Left ventricle myocardium superior (tissue), 1 donor: ENCODE results near the gene MSH2. TPM values are rescaled to one million over a fixed set of nuclear protein-coding genes. Genes with fewer than 3 reads are reported as not detected.
"Not testable (repeated sequence)": the region's sequence is repeated elsewhere in the genome, so short reads cannot be mapped to it uniquely, and the experiment has no call there.

Experiments
- ATAC-seq: fragments of 200-7000 bp; cut with Tn5 transposase; one replicate; pipeline ENCODE4 v1.9.1; 2020; ENCODE audit warnings: mild to moderate bottlenecking, moderate library complexity
- DNase-seq: peaks from one replicate; pipeline ENCODE4 v3.0.0-alpha.2; 2020
- intact Hi-C: fragments of 100-400 bp; cut with micrococcal nuclease; formaldehyde crosslinking; loops from one replicate; pipeline ENCODE4 v1.11.0; 2022
- long read RNA-seq: library from polyadenylated mRNA; unstranded; transcript quantifications from one replicate; pipeline ENCODE4 v2.0.0, GENCODE V29; 2021
- total RNA-seq: library from RNA; stranded (reverse); fragmentation: NEBNext Ultra II Directional; extraction: Animal tissue kit (Norgen Biotek cat#: 25700); gene quantifications from one replicate; pipeline ENCODE4 v1.2.1, GENCODE V29; 2021
- donor health status: DM: no; HTN: yes; CAD: no; lungs with severe emphysema.

The MSH2 gene
- 16.2 TPM for total RNA-seq
- long read RNA-seq, transcript MSH2-201 (16 exons, 3,307 nt): major isoform, 21 of 26 reads
- long read RNA-seq, partial matches to known transcripts: 3 of 26 reads
- long read RNA-seq, other reads (novel, unspliced or antisense): 2 of 26 reads

DNA sequence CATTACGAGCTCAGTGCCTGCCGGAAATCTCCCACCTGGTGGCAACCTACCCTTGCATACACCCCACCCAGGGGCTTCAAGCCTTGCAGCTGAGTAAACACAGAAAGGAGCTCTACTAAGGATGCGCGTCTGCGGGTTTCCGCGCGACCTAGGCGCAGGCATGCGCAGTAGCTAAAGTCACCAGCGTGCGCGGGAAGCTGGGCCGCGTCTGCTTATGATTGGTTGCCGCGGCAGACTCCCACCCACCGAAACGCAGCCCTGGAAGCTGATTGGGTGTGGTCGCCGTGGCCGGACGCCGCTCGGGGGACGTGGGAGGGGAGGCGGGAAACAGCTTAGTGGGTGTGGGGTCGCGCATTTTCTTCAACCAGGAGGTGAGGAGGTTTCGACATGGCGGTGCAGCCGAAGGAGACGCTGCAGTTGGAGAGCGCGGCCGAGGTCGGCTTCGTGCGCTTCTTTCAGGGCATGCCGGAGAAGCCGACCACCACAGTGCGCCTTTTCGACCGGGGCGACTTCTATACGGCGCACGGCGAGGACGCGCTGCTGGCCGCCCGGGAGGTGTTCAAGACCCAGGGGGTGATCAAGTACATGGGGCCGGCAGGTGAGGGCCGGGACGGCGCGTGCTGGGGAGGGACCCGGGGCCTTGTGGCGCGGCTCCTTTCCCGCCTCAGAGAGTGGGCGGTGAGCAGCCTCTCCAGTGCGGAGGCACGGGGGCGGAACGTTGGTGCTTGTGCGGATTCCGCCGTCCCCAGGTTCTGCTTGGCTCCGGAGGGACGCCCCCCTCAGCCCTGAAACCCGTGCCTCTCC lies at the start of gene MSH2:
Gene MSH2 (plus strand): TSS at position 352 of the 804 bp plus-strand sequence. CDS start 36 bp downstream, at position 388.
- ATAC-seq: peak; percentile 99
- intact Hi-C loops: no loop called here
- peak; percentile 95 for DNase-seq

- intact Hi-C loops: no loop called here
- DNase-seq (no peak), ATAC-seq (no peak)
Measured at GRCh38 chr2:47354013-47354847, 48.7 kb upstream of the MSH2 start.

DNA sequence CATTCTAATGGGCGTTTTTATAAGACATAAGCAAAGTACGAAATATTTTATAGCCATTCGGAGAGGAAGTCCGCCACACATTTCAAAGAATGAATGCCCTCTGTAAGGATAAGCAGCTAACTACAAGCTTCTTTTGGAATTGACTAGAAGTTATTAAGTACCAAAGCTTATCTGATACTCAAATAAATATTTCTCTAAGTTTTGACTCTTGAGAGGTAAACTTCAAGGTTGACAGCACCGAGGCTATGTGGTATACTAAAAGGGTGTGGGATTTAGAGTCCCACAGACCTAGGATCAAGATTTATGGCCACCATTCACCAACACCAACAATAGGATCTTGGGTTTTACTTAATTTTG lies 48.1 kb upstream of the MSH2 start:
- intact Hi-C loops: no loop called here
- no peak for ATAC-seq
- no peak for DNase-seq

DNA sequence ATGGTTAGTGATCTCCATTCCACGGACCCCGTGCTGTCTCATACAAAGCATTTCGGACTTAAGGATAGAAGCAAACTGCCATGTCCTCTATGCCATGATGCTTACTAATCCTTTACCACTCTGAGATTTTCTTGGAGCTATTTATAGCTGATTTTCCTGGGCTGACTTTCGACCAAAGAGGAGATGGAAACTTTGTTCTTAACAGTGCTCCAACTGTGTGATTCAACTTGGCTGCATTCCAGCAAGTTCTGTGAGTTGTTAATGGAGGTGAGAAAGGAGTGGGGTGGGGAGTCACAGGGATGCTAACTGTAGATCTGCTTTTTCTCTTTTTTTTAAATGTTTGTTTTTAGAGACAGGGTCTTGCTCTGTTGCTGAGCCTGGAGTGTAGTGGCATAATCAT lies 45.5 kb upstream of the MSH2 start:
- ATAC-seq (peak; percentile 74), DNase-seq (no peak)
- intact Hi-C loops: no loop called here

DNA sequence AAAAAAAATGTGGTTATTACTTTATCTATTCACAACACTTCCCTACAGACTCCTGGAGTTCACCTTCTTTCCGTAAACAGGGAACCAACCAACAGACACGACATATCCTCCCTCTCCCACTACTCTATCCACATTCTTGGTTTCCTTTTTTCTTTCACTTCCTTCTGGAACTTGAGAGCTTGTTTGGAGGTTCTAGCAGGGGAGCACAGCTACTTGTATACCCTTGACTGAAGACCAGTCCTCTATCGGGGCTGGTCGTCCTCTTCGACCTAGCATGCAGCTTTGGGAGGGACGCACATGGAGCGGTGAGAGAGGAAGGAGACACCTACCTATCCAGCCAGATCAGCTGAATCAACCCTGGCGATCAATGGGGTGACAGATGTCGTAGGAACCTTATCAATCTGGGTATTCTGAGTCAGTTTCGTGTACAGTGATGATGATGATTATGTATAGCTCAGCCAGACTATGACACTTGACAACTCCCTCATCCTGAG lies 43.5 kb upstream of the MSH2 start:
- intact Hi-C loops: no loop called here
- no peak for ATAC-seq
- no peak for DNase-seq

DNA sequence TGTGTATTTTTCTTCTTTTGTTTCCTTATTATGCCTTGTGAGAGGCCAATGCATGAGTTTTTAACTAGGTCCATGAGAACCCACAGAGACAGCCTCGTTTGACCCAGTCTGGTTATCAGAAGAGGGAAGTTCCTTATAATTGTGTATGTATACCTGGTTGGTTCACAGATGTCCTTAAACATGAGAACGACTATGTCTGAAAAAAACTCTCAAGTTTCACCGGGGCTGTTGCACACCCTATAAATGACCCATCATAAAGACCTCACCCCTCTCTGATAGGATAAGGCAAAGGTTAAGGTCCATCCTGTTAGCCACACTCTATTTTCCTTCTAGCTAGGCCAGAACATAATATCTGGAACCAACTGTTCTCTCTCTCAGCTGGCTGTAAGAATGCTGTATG lies 42.7 kb upstream of the MSH2 start:
- intact Hi-C loops: no loop called here
- ATAC-seq: no peak
- no peak for DNase-seq

- intact Hi-C loops: no loop called here
- no peak for ATAC-seq
Measured at GRCh38 chr2:47360927-47361326, 42.0 kb upstream of the MSH2 start.

DNA sequence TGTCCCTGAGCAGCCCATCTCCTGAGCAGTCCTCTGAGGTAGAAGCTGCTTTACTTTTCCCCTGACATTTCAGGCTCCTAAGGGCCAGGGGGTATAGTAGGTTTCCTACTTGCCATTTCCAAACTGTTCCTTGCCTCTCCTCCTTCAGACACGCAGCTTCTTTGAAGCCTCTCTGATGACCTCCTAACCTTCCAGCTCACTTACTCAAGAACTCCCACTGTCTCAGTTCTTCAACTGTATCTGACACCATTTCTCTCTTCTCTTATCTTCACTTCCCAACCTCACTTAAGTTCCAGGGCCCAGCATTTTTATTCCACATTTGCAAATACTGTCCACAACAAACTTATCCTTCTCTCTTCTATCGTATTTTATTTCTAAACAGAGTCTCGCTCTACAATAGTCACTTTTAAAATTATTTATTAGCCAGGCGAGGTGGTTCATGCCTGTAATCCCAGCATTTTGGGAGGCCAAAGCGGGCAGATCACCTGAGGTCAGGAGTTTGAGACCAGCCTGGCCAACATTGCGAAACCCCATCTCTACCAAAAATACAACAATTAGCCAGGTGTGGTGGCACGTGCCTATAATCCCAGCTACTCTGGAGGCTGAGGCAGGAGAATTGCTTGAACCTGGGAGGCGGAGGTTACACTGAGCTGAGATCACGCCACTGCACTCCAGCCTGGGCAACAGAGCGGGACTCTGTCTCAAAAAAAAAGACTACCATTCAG lies 41.3 kb upstream of the MSH2 start:
- intact Hi-C loops, ATAC-seq, DNase-seq: not testable (repeated sequence)

More at GRCh38 chr2:47360927-47361326, 42.0 kb upstream of the MSH2 start:
- no peak for DNase-seq

DNA sequence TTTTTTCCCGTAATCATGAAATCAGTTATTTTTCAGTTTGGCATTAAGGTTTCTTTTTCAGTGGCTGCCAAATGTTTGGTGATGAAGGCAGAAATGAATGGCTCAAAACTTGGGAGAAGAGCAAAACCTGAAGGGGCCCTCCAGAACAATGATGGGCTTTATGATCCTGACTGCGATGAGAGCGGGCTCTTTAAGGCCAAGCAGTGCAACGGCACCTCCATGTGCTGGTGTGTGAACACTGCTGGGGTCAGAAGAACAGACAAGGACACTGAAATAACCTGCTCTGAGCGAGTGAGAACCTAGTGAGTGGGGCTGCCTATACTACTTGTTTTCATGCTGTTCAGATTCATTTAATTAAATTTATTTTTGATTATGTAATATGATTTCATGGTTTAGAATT lies 29.2 kb upstream of the MSH2 start:
- DNase-seq (no peak), ATAC-seq (peak; percentile 39)
- intact Hi-C loops: no loop called here

GRCh38 chr2:47375307-47375706 lies 27.6 kb upstream of the MSH2 start:
- ATAC-seq: no peak
- intact Hi-C loops: no loop called here
- DNase-seq: no peak

DNA sequence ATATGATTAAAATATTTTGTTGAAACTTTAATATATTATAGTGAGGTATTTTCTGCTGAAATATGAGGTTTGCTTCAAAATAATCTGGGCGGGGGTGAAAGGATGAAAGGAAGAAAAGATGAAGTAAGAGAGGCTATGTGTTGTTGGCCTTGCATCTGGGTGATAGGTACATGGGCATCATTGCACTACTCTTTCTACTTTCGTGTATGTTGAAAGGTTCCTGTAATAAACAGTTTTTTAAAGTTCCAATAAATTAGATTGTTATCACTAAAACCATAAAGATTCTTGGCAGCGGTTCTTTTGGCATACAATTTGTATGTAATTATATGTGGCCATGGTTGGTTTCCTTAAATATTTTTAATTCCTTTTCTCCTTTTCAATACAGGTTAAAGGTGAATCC lies 23.6 kb upstream of the MSH2 start:
- no peak for DNase-seq
- intact Hi-C loops: no loop called here
- ATAC-seq: no peak

DNA sequence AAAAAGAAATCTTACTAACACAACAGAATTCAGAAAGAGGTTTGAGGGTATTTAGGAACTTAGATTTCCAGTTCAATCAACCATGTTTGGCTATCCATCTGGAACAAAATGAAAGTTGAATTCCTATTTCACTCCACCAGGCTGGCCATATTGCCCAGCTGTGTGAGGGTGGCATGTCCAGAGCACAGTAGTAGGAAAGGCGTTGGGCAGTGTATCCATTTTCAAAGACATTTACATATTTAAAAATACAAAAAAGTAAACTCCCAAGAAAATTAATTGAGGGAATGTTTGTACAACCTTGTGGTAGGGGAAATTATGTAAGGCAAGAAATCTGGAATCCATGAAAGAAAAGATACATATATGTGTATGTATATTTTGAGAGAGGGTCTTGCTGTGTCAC lies 21.5 kb upstream of the MSH2 start:
- DNase-seq (no peak), ATAC-seq (no peak)
- intact Hi-C loops: no loop called here

GRCh38 chr2:47386551-47386950 lies 16.4 kb upstream of the MSH2 start:
- ATAC-seq (no peak), DNase-seq (no peak)
- intact Hi-C loops: loop anchor here (5.0 kb wide), 1 partner anchor 49 kb away; no protein-coding TSS in a partner anchor

DNA sequence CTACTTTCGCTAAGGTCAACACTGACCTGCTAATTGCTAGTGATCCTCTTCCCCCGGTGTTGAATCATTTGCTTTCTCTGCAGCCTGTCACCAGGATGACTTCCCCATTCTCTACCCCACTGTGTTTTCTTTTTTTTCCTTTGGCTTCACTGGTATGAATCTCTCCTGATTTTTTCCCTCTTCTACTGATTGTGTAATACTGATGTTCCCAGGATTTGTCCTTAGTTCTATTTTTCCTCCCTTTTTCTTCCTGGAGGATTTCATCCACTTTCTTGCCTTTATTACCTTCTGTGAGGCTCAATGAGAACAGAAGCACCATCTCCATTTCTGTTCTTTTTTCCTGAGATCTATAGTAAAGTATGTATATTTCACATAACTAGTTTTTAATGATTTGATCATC lies 14.1 kb upstream of the MSH2 start:
- intact Hi-C loops: loop anchor here (5.0 kb wide), 1 partner anchor 52 kb away; no protein-coding TSS in a partner anchor
- DNase-seq (no peak), ATAC-seq (no peak)

DNA sequence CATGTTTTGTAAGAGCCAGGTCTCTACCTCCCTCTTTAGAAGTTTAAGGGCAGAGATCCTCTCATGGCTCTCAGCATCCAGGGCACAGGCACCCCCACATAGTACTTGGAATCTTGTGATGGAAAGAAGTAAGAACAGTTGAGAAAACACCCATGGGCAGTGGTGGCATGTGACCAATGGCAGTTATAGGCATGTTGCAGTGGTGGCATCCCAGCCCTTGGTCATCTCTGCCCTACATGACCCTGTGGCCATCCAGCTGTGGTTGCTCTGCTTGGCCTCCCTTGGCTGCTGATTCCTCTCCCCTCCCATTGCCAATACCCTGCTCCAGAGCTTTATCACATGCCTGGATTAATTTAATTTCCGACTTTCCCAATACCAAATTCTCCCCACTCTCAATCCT lies 13.3 kb upstream of the MSH2 start:
- ATAC-seq: no peak

DNA sequence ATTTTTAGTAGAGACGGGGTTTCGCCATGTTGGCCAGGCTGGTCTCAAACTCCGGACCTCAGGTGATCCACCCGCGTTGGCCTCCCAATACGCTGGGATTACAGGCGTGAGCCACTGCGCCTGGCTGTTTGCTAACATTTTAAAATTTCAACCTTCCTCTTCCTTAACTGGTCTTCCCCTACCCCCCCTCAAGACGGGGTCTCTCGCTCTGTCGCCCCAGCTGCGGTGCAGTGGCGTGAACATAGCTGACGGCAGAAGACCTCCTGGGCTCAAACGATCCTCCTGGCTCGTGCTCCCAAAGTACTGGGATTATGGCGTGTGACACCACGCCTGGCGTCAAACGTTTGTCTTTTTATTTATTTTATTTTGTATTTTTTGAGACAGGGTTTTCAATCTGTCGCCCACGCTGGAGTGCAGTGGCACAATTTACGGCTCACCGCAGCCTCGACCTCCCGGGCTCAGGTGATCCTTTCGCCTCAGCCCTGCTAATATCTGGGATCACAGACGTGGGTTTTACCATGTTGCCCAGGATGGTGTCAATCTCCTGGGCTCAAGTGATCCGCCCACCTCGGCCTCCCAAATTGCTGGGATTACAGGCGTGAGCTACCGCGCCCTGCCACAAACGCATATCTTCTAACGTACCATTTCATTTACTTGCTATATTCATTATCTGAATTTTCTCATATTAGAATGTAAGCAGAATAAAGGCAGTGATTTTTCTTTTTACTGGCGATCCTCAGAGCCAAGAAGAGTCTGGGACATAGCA lies 984 bp upstream of the MSH2 start:
- intact Hi-C loops: no loop called here
- ATAC-seq (no peak), DNase-seq (no peak)

More for the DNA sequence above, 13.3 kb upstream of the MSH2 start:
- intact Hi-C loops: loop anchor here (5.0 kb wide), 1 partner anchor 52 kb away; no protein-coding TSS in a partner anchor
- no peak for DNase-seq

- intact Hi-C loops: no loop called here
- ATAC-seq (no peak), DNase-seq (no peak)
Measured at GRCh38 chr2:47402555-47402804, 476 bp upstream of the MSH2 start.

GRCh38 chr2:47403609-47404193 lies 745 bp downstream of the MSH2 start:
- ATAC-seq (peak; percentile 1), DNase-seq (no peak)
- intact Hi-C loops: no loop called here
